Astrocyte (in vitro differentiated cells and primary cell): Measurements from ENCODE around the gene SAMD4A. TPM values are rescaled to one million over a fixed set of nuclear protein-coding genes. Genes with fewer than 3 reads are reported as not detected.
A peak's percentile ranks its signal among the peaks of the same experiment; 100 is the strongest.

ENCODE experiments used
- DNase-seq: peaks from one replicate; pipeline ENCODE4 v3.0.0-alpha.2; 2010; ENCODE audit warnings: low read depth
- FAIRE-seq: peaks from 2 replicates; lab custom pipeline; 2011; peaks lifted over from hg19 to GRCh38; lab: Jason Lieb, UNC
- H2AFZ ChIP-seq: 2 replicates; pipeline ENCODE4 v1.6.0; 2012; ENCODE audit warnings: low read depth, low read length, inconsistent platforms
- H3K27ac ChIP-seq: 2 replicates; pipeline ENCODE4 v1.5.1; 2011; ENCODE audit warnings: low read depth, low read length, inconsistent platforms
- H3K27me3 ChIP-seq: 2 replicates; pipeline ENCODE4 v1.6.0; 2011; ENCODE audit warnings: low read length, inconsistent platforms; ENCODE audit not compliant: insufficient read depth
- H3K36me3 ChIP-seq: 2 replicates; pipeline ENCODE4 v1.5.1; 2011; ENCODE audit warnings: low read length, inconsistent platforms; ENCODE audit not compliant: insufficient read depth
- H3K4me1 ChIP-seq: 2 replicates; pipeline ENCODE4 v1.5.1; 2011; ENCODE audit warnings: low read length, inconsistent platforms; ENCODE audit not compliant: insufficient read depth
- H3K4me2 ChIP-seq: 2 replicates; pipeline ENCODE4 v1.6.0; 2012; ENCODE audit warnings: low read length, inconsistent platforms
- H3K4me3 ChIP-seq: 2 replicates; pipeline ENCODE4 v1.5.1; 2011; ENCODE audit warnings: low read depth, mild to moderate bottlenecking, low read length, inconsistent platforms; ENCODE audit not compliant: insufficient read depth
- H3K79me2 ChIP-seq: 2 replicates; pipeline ENCODE4 v1.6.0; 2012; ENCODE audit warnings: mild to moderate bottlenecking, low read length, inconsistent platforms; ENCODE audit not compliant: insufficient read depth
- H3K9ac ChIP-seq: 2 replicates; pipeline ENCODE4 v1.6.0; 2012; ENCODE audit warnings: mild to moderate bottlenecking, low read length, inconsistent platforms
- H3K9me3 ChIP-seq: 2 replicates; pipeline ENCODE4 v1.5.1; 2012; ENCODE audit warnings: low read depth, mild to moderate bottlenecking, low read length, inconsistent platforms; ENCODE audit not compliant: insufficient read depth
- H4K20me1 ChIP-seq: 2 replicates; pipeline ENCODE4 v1.6.0; 2012; ENCODE audit warnings: low read length, inconsistent platforms; ENCODE audit not compliant: insufficient read depth
- H3K27ac Mint-ChIP-seq: one replicate; pipeline ENCODE4 v1.8.0; 2021; ENCODE audit warnings: mild to moderate bottlenecking, mixed read lengths; ENCODE audit not compliant: unreplicated experiment
- H3K27me3 Mint-ChIP-seq: one replicate; pipeline ENCODE4 v1.8.0; 2021; ENCODE audit warnings: low read depth, mixed read lengths; ENCODE audit not compliant: unreplicated experiment
- H3K36me3 Mint-ChIP-seq: one replicate; pipeline ENCODE4 v1.8.0; 2021; ENCODE audit warnings: low read depth, mixed read lengths; ENCODE audit not compliant: unreplicated experiment
- H3K4me1 Mint-ChIP-seq: one replicate; pipeline ENCODE4 v1.8.0; 2021; ENCODE audit warnings: low read depth, mixed read lengths; ENCODE audit not compliant: unreplicated experiment
- H3K4me3 Mint-ChIP-seq: one replicate; pipeline ENCODE4 v1.8.0; 2021; ENCODE audit warnings: mild to moderate bottlenecking, moderate library complexity, mixed read lengths; ENCODE audit not compliant: unreplicated experiment
- H3K9me3 Mint-ChIP-seq: one replicate; pipeline ENCODE4 v1.8.0; 2021; ENCODE audit warnings: mild to moderate bottlenecking, mixed read lengths; ENCODE audit not compliant: unreplicated experiment
- EZH2 ChIP-seq: IDR thresholded peaks from 2 replicates; pipeline ENCODE4 v1.6.1; 2012; ENCODE audit warnings: mild to moderate bottlenecking, low read length, inconsistent platforms; ENCODE audit not compliant: insufficient read depth
- total RNA-seq: library from RNA; stranded (reverse); gene quantifications from 2 replicates; pipeline ENCODE4 v1.2.1, GENCODE V29; 2021
- TF ChIP-seq, protein P1 (sequence below): IDR thresholded peaks from 2 replicates; pipeline ENCODE4 v1.5.1; 2011; ENCODE audit warnings: low read depth, mild to moderate bottlenecking, inconsistent platforms, low read length, moderate library complexity; ENCODE audit not compliant: insufficient read depth

The SAMD4A gene
- total RNA-seq, 1 donor from 2014 or later = 68.2 TPM

DNA sequence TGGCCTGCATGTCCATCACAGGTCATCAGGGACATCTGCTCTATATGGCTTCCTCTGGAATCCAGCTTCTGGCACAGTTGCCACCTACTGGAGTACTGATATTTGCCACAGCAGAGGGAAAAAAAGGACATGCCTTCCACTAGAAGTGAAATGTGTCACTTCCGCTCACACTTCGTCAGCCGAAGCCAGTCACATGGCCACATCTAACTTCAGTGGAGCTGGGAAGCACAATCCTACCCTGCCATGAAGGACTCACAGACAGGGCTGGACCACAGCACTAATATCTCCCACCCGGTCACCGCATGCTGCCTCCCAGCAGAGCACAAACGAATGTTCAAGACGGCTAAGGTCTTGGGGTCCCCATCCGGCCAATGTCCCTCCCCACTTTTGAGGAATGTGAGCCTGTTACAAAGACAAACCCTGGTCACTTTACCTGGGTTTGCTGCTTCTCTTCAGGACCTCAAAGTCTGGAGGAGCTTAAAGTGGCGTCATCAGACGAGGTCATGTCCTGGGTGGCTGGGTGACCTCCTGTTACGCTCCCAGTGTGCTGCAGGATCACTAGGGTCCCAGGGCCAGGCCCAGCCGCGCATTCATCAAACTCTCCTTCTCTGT, 237.1 kb downstream of the SAMD4A start:
- H3K27me3 Mint-ChIP-seq = peaks cover 25% of the 10 kb centered on the region
- no peak overlapping the region for H3K27ac ChIP-seq
- TF ChIP-seq EZH2 = no peak
- TF ChIP-seq, protein P1, sequence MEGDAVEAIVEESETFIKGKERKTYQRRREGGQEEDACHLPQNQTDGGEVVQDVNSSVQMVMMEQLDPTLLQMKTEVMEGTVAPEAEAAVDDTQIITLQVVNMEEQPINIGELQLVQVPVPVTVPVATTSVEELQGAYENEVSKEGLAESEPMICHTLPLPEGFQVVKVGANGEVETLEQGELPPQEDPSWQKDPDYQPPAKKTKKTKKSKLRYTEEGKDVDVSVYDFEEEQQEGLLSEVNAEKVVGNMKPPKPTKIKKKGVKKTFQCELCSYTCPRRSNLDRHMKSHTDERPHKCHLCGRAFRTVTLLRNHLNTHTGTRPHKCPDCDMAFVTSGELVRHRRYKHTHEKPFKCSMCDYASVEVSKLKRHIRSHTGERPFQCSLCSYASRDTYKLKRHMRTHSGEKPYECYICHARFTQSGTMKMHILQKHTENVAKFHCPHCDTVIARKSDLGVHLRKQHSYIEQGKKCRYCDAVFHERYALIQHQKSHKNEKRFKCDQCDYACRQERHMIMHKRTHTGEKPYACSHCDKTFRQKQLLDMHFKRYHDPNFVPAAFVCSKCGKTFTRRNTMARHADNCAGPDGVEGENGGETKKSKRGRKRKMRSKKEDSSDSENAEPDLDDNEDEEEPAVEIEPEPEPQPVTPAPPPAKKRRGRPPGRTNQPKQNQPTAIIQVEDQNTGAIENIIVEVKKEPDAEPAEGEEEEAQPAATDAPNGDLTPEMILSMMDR = no peak
- H3K4me2 ChIP-seq = no peak overlapping the region
- no peak overlapping the region for H3K9ac ChIP-seq
- H3K4me1 Mint-ChIP-seq = no peaks in the 10 kb centered on the region
- H3K4me3 ChIP-seq = no peak overlapping the region
- no peaks in the 10 kb centered on the region for H3K79me2 ChIP-seq
- H3K9me3 ChIP-seq = no peaks in the 10 kb centered on the region
- H3K4me3 Mint-ChIP-seq = no peak overlapping the region
- DNase-seq (no peak), FAIRE-seq (no peak)
- H4K20me1 ChIP-seq = no peaks in the 10 kb centered on the region
- peaks cover 4% of the 10 kb centered on the region for H3K4me1 ChIP-seq
- peaks cover 11% of the 10 kb centered on the region for H3K9me3 Mint-ChIP-seq
- peaks cover 4% of the 10 kb centered on the region for H3K36me3 Mint-ChIP-seq
- H3K27ac Mint-ChIP-seq = peak overlapping the region; percentile 34
- no peak overlapping the region for H2AFZ ChIP-seq
- no peaks in the 10 kb centered on the region for H3K36me3 ChIP-seq
- H3K27me3 ChIP-seq = no peaks in the 10 kb centered on the region

DNA sequence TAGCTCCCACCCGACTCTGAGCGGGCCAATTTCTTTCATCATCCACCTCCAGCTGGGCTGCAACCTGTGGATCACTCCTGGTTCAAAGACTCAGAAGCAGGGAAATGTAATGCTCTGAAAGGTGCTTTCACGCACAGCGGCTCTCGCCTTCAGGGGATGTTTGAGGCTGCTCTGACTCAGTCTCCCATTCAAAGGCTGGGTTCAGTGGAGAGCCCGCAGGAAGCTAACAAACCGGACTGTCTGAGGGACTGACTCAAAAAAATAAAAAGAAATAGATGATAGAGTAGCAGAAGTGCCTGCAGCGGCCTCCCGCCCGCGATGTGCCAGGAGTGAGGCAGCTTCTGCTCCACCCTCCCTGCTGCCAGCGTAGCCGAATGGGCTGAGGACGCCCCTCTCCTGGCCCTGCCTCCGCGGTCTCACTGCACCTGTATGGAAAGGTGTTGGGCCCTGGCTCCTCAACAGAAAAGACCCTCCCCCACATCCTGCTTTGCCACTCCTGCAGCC, 237.7 kb downstream of the SAMD4A start:
- no peaks in the 10 kb centered on the region for H3K36me3 ChIP-seq
- Mint-ChIP-seq H3K4me1 (no peaks in the 10 kb centered on the region), H3K4me3 (no peak overlapping the region), H3K27ac (peak overlapping the region; percentile 34), H3K9me3 (peaks cover 11% of the 10 kb centered on the region), H3K27me3 (peaks cover 25% of the 10 kb centered on the region), H3K36me3 (peaks cover 4% of the 10 kb centered on the region)
- H3K4me1 ChIP-seq = peaks cover 4% of the 10 kb centered on the region
- no peak overlapping the region for H3K9ac ChIP-seq
- no peak overlapping the region for H3K4me3 ChIP-seq
- DNase-seq = no peak
- no peak overlapping the region for H3K27ac ChIP-seq
- H3K4me2 ChIP-seq = no peak overlapping the region
- TF ChIP-seq, protein P1 = no peak
- no peak for TF ChIP-seq EZH2
- FAIRE-seq = no peak
- H4K20me1 ChIP-seq = no peaks in the 10 kb centered on the region
- H3K79me2 ChIP-seq = no peaks in the 10 kb centered on the region
- no peak overlapping the region for H2AFZ ChIP-seq
- H3K27me3 ChIP-seq = no peaks in the 10 kb centered on the region
- no peaks in the 10 kb centered on the region for H3K9me3 ChIP-seq

DNA sequence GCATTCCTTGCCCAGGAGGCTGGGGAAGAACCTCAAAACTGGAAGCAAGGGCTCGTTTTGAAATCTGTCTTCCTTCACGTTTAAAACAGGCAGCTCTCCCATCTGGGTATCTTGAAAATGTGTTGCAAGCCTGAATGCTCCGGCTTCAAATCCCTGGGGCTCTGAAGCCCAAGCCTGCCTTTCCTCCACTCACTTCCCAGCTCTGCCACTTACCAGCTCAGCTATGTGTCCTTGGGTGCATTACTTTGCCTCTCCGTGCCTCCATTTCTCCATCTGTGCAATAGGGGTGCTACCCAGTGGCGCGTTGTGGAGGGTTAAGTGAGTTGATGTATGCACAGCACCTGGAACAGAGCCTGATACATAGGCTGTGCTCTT, 238.1 kb downstream of the SAMD4A start:
- Mint-ChIP-seq H3K4me3 (no peak overlapping the region), H3K9me3 (peaks cover 11% of the 10 kb centered on the region), H3K36me3 (peaks cover 4% of the 10 kb centered on the region), H3K27me3 (peaks cover 25% of the 10 kb centered on the region), H3K4me1 (no peaks in the 10 kb centered on the region), H3K27ac (no peak overlapping the region)
- no peak overlapping the region for H3K9ac ChIP-seq
- no peak overlapping the region for H2AFZ ChIP-seq
- H3K9me3 ChIP-seq = no peaks in the 10 kb centered on the region
- no peaks in the 10 kb centered on the region for H3K79me2 ChIP-seq
- FAIRE-seq (no peak), DNase-seq (no peak)
- no peaks in the 10 kb centered on the region for H3K27me3 ChIP-seq
- H3K27ac ChIP-seq = no peak overlapping the region
- no peak overlapping the region for H3K4me3 ChIP-seq
- H3K36me3 ChIP-seq = no peaks in the 10 kb centered on the region
- peak overlapping the region; percentile 76 for H3K4me2 ChIP-seq
- no peak for TF ChIP-seq EZH2
- TF ChIP-seq, protein P1 = no peak
- no peaks in the 10 kb centered on the region for H4K20me1 ChIP-seq
- peaks cover 4% of the 10 kb centered on the region for H3K4me1 ChIP-seq
